GM21825 (cell line): ENCODE data around the gene MRPS26.
"Not testable (repeated sequence)": the region's sequence is repeated elsewhere in the genome, so short reads cannot be mapped to it uniquely, and the experiment has no call there.

Experiments
- ATAC-seq: cut with Tn5 transposase; IDR thresholded peaks from one replicate; pipeline ENCODE4 v1.9.1; 2021; ENCODE audit warnings: mild to moderate bottlenecking, moderate library complexity; ENCODE audit not compliant: unreplicated experiment

MRPS26 gene

DNA sequence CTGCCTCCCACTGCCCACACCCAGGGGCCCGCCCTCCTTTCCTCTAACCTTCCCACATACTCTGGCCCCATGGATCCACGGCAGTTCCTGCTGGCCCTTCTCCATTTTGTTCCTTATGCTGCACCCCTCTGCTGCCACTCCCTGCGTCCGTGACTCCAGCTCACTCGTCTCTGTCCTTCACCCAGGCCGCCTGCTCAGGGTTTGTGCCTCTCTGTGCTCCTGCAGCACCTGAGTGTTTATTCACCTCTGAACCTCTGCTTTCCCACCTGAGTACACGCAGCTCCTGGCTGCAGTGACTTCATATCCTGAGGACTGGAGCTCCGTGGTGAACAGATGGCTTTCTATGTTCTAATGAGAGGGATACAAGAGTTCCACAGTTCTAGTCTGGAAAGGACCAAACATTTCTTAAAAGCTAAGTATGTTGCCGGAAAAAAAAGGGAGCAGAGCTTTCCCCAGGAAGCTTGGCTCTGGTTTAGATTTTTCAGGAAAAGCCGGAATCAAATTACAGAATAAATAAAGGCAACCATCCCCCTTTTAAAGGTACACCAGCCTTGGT lies 3.9 kb upstream of the MRPS26 start:
- ATAC-seq = no peak

DNA sequence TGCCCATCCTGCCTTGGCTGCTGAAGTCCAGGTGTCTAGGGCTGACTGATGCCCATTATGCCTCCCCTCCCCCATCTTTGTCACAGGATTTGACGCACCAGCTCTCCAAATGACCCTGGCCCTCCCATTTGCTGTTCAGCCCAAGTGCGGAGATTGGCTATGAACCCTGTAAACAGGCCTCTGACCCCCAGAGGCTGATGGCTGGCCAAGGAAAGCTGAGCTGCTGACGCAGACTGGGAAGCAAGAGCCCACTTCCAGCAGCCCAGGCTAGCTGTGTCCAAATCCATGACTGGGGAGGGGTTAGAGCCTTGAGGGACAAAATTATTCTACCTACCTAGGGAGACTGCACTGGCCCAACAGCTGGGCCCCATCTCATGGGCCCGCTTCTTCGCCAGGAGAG lies 3.2 kb upstream of the MRPS26 start:
- ATAC-seq = no peak

DNA sequence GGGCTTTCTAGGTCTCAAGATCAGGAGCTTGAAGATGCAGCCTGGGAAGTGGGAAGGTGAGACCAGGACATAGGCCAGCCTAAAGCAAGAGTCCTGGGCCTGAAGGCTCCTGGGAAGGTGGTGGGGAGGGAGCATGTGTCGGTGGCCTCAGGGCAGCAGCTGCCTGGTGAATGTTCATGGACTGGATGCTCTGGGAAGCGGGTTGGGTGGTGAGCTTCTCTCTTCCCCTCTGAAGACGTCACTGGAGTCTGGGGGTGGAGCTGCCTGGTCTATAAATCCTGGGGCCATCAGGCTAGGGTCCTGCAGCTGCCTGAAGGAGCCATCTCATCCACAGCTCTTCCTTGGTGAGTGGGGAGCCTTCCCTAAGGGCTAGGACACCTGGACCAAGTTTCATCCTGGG lies 2.5 kb upstream of the MRPS26 start, which contains the start of gene GNRH2:
TSS of gene GNRH2 (plus strand) at position 301 of the 400 bp plus-strand sequence. CDS start 793 bp downstream, outside the sequence.
- ATAC-seq = no peak

- no peak for ATAC-seq
Measured at GRCh38 chr20:3044336-3044965, 1.4 kb upstream of the MRPS26 start.

DNA sequence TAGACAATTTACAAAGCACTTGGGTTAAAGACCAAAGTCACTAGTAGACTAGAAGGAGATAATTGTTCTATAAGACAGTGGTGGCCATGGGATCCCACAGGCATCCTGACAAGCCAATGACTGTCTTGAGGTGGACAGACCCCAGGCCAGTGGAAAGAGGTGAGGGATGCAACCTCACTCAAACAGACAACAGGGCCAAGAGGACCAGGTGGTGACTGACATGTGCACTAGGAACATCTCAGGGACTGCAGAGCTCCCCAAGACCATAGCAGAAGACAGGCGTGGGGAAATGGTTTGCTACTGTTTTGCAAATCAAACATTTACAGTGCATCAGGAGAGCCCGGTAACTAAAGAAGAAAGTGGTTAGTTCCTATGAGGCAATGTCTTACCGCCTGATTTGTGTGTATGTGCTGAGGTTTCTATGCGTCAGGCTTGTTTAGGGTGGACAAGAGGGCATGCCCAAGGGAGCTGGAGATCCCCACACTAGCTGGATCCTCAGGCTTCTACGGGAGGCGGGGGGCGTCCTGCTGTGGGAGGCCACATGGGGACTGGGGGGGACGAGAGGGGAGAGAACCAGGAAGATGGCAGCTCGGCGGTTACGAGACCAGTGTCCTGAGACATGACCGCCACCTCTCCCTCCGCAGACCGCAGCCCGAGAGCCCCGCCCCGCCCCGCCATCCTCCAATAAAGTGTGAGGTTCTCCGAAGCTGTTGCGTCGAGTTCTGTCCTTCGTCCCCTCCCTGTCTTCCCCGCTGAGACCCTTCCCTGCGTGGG lies 623 bp upstream of the MRPS26 start:
- ATAC-seq = peak; percentile 29

DNA sequence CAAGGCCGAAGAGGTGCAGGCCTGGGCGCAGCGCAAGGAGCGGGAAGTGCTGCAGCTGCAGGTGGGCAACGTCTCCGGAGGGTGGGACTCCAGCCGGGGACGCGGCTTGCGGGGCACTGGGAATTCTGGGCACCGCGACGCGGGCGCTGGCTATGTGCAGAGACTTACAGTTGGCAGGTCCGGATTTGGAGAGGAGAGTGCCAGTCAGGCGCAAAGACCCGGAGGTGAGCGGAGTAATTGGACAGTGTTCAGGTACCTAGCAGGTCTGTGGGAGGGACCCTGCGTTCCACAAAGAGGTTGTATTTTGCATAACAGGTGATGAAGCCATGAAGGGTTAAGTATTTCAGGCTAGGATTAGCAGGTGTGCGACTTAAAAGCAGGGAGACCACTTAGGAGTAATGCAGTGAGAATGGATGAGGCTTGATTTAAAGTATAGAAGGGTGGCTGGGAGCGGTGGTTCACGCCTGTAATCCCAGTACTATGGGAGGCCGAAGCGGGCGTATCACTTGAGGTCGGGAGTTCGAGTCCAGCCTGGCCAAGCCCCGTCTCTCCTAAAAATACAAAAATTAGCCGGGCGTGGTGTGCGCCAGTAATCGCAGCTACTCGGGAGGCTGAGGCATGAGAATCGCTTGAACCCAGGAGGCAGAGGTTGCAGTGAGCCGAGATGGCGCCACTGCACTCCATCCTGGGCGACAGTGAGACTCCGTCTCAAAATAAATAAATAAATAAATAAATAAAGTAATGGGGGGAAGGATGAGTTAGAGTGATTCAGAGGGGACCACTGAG lies 1.0 kb downstream of the MRPS26 start:
- no peak for ATAC-seq

DNA sequence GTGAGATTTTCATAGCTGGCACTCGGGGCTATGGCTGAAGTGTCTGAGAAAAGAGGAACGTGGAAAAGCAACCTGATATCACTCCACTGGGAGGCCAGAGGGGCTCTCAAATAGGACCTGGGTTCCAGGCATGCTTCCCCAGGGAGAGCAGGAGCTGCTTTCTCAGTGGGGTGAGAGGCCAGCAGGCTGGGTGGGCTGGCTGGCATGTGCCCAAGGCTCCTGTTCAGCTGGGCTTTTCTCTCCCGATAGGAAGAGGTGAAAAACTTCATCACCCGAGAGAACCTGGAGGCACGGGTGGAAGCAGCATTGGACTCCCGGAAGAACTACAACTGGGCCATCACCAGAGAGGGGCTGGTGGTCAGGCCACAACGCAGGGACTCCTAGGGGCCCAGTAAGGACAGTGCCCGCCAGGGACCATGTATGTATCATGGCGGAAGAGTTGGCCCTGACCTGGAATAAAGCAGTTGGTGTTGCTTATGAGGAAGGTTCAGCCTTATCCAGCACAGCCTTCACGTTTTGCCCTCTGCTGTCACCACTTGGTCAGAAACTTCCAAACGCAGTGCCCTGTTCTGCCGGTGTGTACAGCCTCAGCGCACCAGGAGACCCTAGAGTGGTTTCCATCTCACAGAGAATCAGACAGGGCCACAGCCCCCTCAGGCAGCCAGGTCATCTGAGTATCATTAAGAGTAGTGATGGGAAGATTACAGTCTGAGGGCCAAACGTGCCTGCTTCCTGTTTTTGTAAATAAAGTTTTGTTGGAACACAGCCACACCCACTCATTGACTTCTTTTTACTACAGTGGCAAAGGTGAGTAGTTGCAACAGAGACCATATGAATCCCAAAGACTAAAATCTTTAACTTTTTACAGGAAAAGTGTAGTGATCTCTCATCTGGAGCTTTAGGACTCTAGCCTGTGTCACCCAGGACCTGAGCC lies 1.9 kb downstream of the MRPS26 start:
- no peak for ATAC-seq

- ATAC-seq = no peak
Measured at GRCh38 chr20:3051385-3052019, 5.7 kb downstream of the MRPS26 start.

DNA sequence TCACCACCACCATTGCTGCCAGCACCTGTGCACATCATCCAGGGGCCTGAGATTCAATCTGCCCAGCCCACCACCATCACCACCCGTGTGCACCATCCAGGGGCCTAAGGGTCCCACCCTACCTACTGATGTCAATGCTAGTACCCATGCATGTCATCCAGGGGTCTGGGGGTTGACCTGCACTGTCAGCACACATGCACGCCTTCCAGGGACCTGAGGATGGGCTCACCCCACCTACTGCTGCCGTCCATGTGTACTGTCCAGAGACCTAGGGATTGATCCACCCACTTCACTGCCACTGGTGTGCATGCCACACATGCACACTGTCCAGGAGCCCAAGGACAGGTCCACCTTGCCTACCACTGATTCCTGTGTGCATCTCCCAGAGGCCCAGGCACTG lies 13.6 kb downstream of the MRPS26 start:
- no peak for ATAC-seq

- not testable (repeated sequence) for ATAC-seq
Measured at GRCh38 chr20:3064119-3064518, 18.3 kb downstream of the MRPS26 start.

- ATAC-seq = no peak
Measured at GRCh38 chr20:3067139-3068014, 21.5 kb downstream of the MRPS26 start.

GRCh38 chr20:3068075-3068474 lies 22.2 kb downstream of the MRPS26 start:
- ATAC-seq = no peak

DNA sequence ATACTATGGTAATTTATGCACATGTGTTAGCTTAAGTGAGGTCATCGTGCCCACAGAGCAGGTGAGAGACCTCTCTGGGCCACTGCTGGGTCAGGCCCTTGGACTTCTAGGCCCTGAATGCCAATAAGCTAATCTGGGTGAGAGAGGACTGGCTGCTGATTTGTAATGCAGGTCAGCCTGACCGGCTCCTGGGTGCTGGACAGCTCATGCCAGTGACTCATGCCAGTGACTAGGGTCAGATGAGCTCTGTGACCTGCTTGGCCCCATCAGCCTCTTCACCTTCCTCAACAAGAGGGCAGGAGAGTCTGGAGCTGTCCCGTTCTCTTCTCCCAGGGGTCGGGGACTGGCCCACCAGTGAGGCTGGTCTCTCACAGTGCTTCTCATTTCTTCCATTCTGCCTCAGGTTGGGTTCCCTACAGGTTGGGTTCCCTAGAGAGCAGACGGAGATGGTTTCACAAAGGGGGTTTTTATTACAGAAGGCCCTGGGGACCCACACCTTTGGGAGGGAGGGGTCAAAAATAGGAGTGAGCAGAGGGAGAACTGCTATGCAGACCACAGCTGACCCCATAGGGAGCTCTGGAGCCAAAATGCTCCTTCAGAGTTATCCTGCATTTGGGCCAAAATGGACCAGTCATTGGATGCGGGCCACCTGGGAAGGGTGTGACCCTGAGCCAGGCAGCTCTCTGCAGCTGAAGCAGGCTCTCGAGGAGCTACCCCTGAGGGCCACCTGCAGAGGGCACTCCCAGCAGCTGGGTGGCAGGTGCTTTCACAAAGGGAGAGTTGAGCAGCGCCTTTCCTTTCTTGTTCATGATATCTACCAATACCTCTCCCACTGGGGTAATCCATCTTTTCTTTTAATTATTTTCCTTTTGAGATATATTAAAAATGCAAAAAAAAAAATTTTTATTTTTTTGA lies 23.4 kb downstream of the MRPS26 start:
- ATAC-seq = no peak

DNA sequence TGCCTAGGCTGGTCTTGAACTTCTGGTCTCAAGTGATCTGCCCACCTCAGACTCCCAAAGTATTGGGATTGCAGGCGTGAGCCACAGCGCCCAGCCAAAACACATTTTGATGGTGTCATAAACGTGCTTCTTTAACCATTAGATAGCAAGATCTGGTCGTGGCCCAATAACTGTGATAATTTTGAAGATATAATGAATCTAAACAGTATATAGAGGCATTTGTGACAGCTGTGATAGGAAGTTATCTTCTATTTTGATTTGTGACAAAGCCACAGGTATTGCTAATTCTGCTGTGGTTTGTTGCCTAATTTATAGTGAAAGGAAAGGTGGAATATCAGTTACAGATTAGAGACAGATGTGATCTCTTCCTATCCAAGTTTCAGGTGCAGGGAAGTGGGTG lies 24.9 kb downstream of the MRPS26 start:
- ATAC-seq = no peak

GRCh38 chr20:3071266-3071609 lies 25.4 kb downstream of the MRPS26 start:
- no peak for ATAC-seq

- no peak for ATAC-seq
Measured at GRCh38 chr20:3071610-3072529, 26.0 kb downstream of the MRPS26 start, which contains the start of gene OXT. TSS of gene OXT (plus strand) at chr20:3071620. CDS start at chr20:3071656, 36 bp downstream.
